Caco-2 (cell line): Measurements from ENCODE around the gene USP30. TPM values are rescaled to one million over a fixed set of nuclear protein-coding genes. Genes with fewer than 3 reads are reported as not detected.

Experiments
- BruUV-seq: library from RNA; stranded (reverse); fragments of 400-500 nt; replicated peaks from 2 replicates; lab custom pipeline; 2021; lab: Mats Ljungman, UMichigan
- CTCF ChIA-PET: fragments of 300-600 bp; sonication (Branson Sonifier 250); formaldehyde crosslinking; loops from one replicate; lab custom pipeline; 2022; ENCODE audit warnings: antibody characterized with exemption; lab: Charles Lee
- POLR2A ChIA-PET: fragments of 300-600 bp; sonication (Branson Sonifier 250); formaldehyde crosslinking; loops from one replicate; lab custom pipeline; 2022; ENCODE audit warnings: antibody characterized with exemption; lab: Charles Lee
- DNase-seq, 2 experiments: peaks; one replicate each; pipeline versions ENCODE4 v3.0.0 to v3.0.0-alpha.2; 2020 to 2022
- H3K27me3 ChIP-seq: replicated peaks from 2 replicates; pipeline ENCODE4 v1.6.0; 2011; ENCODE audit warnings: low read length; ENCODE audit not compliant: control insufficient read depth, insufficient read depth
- H3K36me3 ChIP-seq: 2 replicates; pipeline ENCODE4 v1.5.1; 2011; ENCODE audit warnings: low read length; ENCODE audit not compliant: control insufficient read depth, insufficient read depth
- H3K4me1 ChIP-seq: fragments of 250-450 bp; sonication (Bioruptor Pico); 2 replicates; pipeline ENCODE4 v1.5.1; 2020; ENCODE audit warnings: mild to moderate bottlenecking
- H3K4me3 ChIP-seq: 2 replicates; pipeline ENCODE4 v1.5.1; 2011; ENCODE audit warnings: low read depth, mild to moderate bottlenecking, control low read depth, low read length
- H3K9me3 ChIP-seq: fragments of 250-450 bp; sonication (Bioruptor Pico); 2 replicates; pipeline ENCODE4 v1.5.1; 2020; ENCODE audit warnings: mild to moderate bottlenecking, moderate library complexity
- H3K27ac Mint-ChIP-seq: one replicate; pipeline ENCODE4 v1.8.0; 2022; ENCODE audit warnings: mixed read lengths; ENCODE audit not compliant: unreplicated experiment
- H3K27me3 Mint-ChIP-seq: one replicate; pipeline ENCODE4 v1.8.0; 2022; ENCODE audit warnings: mixed read lengths; ENCODE audit not compliant: insufficient read depth, unreplicated experiment
- H3K36me3 Mint-ChIP-seq: one replicate; pipeline ENCODE4 v1.8.0; 2022; ENCODE audit warnings: mild to moderate bottlenecking, mixed read lengths; ENCODE audit not compliant: insufficient read depth, unreplicated experiment
- H3K4me1 Mint-ChIP-seq: one replicate; pipeline ENCODE4 v1.8.0; 2022; ENCODE audit warnings: low read depth, mixed read lengths; ENCODE audit not compliant: unreplicated experiment
- H3K4me3 Mint-ChIP-seq: one replicate; pipeline ENCODE4 v1.8.0; 2022; ENCODE audit warnings: mild to moderate bottlenecking, moderate library complexity, mixed read lengths; ENCODE audit not compliant: unreplicated experiment
- H3K9me3 Mint-ChIP-seq: one replicate; pipeline ENCODE4 v1.8.0; 2022; ENCODE audit warnings: mixed read lengths; ENCODE audit not compliant: unreplicated experiment
- CTCF ChIP-seq, 2 experiments: fragments of 200-600 bp in 1 of 2; IDR thresholded peaks; 1 replicate in 1 of 2; 2 replicates in 1 of 2; pipeline versions ENCODE4 v1.5.1 to v1.8.0; 2011 to 2022; ENCODE audit warnings: antibody characterized with exemption in 1 of 2, control low read depth in 1 of 2, inconsistent platforms in 1 of 2, low read depth in 1 of 2, low read length in 1 of 2, mild to moderate bottlenecking in 1 of 2, moderate library complexity in 1 of 2; ENCODE audit not compliant: insufficient read depth in 1 of 2, severe bottlenecking in 1 of 2, unreplicated experiment in 1 of 2
- intact Hi-C: fragments of 100-400 bp; cut with micrococcal nuclease; formaldehyde crosslinking; loops from one replicate; pipeline ENCODE4 v1.10.0; 2022; ENCODE audit not compliant: unreplicated experiment
- total RNA-seq: library from RNA; stranded (reverse); gene quantifications from 2 replicates; pipeline ENCODE4 v1.2.3, GENCODE V29; 2022

USP30 gene
- total RNA-seq, 1 experiment from 2014 or later = 11.9 TPM

DNA sequence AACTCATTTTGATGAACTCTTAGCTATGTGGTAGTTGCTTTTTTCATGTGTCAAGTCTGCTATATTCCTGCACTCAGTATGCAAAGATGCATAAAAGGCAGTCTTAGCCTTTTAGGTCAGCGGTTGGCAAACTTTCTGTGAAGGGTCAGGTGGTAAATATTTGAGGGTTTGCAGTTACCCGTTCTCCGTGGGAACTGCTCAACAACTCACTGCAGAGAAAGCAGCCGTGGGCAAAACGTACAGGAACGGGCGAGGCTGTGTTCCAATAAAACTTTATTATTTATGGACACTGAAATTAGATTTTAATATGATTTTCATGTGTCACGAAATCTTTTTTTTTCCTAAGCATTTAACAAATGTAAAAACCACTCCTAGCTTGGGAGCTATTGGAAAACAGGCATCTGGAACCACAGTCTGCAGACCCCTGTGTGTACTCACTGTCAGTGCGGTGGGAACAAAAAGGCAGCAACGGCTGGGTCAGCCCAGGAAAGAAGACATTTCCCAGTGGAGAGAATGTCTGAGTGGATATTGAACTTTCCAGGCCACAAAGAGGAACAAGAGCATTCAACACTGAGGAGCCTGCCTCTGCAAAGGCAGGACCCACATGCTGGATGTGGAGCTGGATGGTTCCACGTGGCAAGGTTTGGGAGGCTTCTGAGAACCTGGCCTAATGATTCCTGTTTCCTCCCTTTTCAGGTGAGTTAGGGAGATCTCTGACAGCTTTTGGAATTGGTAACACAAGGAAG lies 60.5 kb downstream of the USP30 start:
- intact Hi-C loops = loop anchor here (10.0 kb wide), 3 partner anchors 82 to 272 kb away; no protein-coding TSS in a partner anchor
- no peaks in the 10 kb centered on the region for H3K27me3 Mint-ChIP-seq
- POLR2A ChIA-PET = interaction anchor here (0.6 kb wide), 1 partner anchor 26 kb away, joined by 3 read pairs; no protein-coding TSS in a partner anchor
- DNase-seq = no peak
- no peaks in the 10 kb centered on the region for H3K9me3 Mint-ChIP-seq
- TF ChIP-seq CTCF (IDR thresholded peaks at IDR 0.05; ENCODE audit: insufficient read depth in 1 of 2, low read depth in 1 of 2, low read length in 1 of 2, severe bottlenecking in 1 of 2, unreplicated experiment in 1 of 2) = no peak
- H3K4me3 Mint-ChIP-seq = no peak overlapping the region
- no peak overlapping the region for H3K27ac Mint-ChIP-seq
- Histone ChIP-seq H3K36me3 (no peaks in the 10 kb centered on the region), H3K9me3 (no peaks in the 10 kb centered on the region), H3K27me3 (no peaks in the 10 kb centered on the region), H3K4me3 (no peak overlapping the region), H3K4me1 (peaks cover 9% of the 10 kb centered on the region; the same call in 1 of the 2 replicates)
- BruUV-seq = no TSS peak
- H3K36me3 Mint-ChIP-seq = peaks cover 34% of the 10 kb centered on the region
- CTCF ChIA-PET = interaction anchor here (0.6 to 1.6 kb wide), 5 partner anchors 25 to 370 kb away, joined by 3 to 6 read pairs (median 3); no protein-coding TSS in a partner anchor
- H3K4me1 Mint-ChIP-seq = peaks cover 6% of the 10 kb centered on the region

GRCh38 chr12:109113661-109114321 lies 61.4 kb downstream of the USP30 start:
- Histone ChIP-seq H3K4me3 (no peak overlapping the region), H3K36me3 (no peaks in the 10 kb centered on the region), H3K4me1 (peaks cover 9% of the 10 kb centered on the region; the same call in 1 of the 2 replicates), H3K27me3 (no peaks in the 10 kb centered on the region), H3K9me3 (no peaks in the 10 kb centered on the region)
- Mint-ChIP-seq H3K4me1 (peaks cover 6% of the 10 kb centered on the region), H3K27me3 (no peaks in the 10 kb centered on the region), H3K27ac (no peak overlapping the region), H3K9me3 (no peaks in the 10 kb centered on the region), H3K4me3 (no peak overlapping the region), H3K36me3 (peaks cover 25% of the 10 kb centered on the region)
- BruUV-seq = no TSS peak
- intact Hi-C loops = loop anchor here (10.0 kb wide), 3 partner anchors 81 to 271 kb away; no protein-coding TSS in a partner anchor
- ChIA-PET CTCF (interaction anchor here (1.0 to 1.2 kb wide), 2 partner anchors 24 to 141 kb away, joined by 3 read pairs; no protein-coding TSS in a partner anchor), POLR2A (no interaction called here)
- no peak for DNase-seq
- no peak for TF ChIP-seq CTCF (IDR thresholded peaks at IDR 0.05; ENCODE audit: insufficient read depth in 1 of 2, low read depth in 1 of 2, low read length in 1 of 2, severe bottlenecking in 1 of 2, unreplicated experiment in 1 of 2)

DNA sequence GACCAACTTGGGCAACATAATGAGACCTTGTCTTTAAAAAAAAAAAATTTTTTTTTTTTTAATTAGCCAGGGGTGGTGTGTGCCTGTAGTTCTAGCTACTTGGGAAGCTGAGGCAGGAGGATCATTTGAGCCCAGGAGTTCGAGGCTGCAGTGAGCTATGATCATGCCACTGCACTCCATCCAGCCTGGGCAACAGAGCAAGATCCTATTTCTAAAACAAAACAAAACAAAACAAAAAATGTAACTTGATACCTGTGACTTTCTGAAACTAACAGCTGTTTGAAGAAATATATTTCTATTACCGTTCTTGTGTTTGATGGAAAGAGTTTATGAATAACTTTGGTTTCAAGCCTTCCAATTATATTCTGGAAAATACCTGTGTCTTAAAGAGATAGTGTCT lies 62.3 kb downstream of the USP30 start:
- no peak for TF ChIP-seq CTCF (IDR thresholded peaks at IDR 0.05; ENCODE audit: insufficient read depth in 1 of 2, low read depth in 1 of 2, low read length in 1 of 2, severe bottlenecking in 1 of 2, unreplicated experiment in 1 of 2)
- BruUV-seq = no TSS peak
- H3K9me3 Mint-ChIP-seq = no peaks in the 10 kb centered on the region
- ChIA-PET CTCF (interaction anchor here (1.0 kb wide), 1 partner anchor 140 kb away, joined by 3 read pairs; no protein-coding TSS in a partner anchor), POLR2A (no interaction called here)
- no peak overlapping the region for H3K4me3 ChIP-seq
- peaks cover 17% of the 10 kb centered on the region for H3K36me3 Mint-ChIP-seq
- H3K36me3 ChIP-seq = no peaks in the 10 kb centered on the region
- no peaks in the 10 kb centered on the region for H3K9me3 ChIP-seq
- peaks cover 9% of the 10 kb centered on the region; the same call in 1 of the 2 replicates for H3K4me1 ChIP-seq
- intact Hi-C loops = loop anchor here (10.0 kb wide), 3 partner anchors 80 to 270 kb away; no protein-coding TSS in a partner anchor
- no peak overlapping the region for H3K27ac Mint-ChIP-seq
- no peak for DNase-seq
- no peaks in the 10 kb centered on the region for H3K27me3 ChIP-seq
- H3K27me3 Mint-ChIP-seq = no peaks in the 10 kb centered on the region
- H3K4me3 Mint-ChIP-seq = no peak overlapping the region
- H3K4me1 Mint-ChIP-seq = peaks cover 6% of the 10 kb centered on the region
